Nephron (organoid): ENCODE measurements around the gene CBFB.
A peak's percentile ranks its signal among the peaks of the same experiment; 100 is the strongest.

Experiments
- H3K27ac Mint-ChIP-seq, 3 experiments: 2 replicates each; pipeline ENCODE4 v1.8.0; 2020; ENCODE audit warnings: mixed read lengths in 3 of 3, mild to moderate bottlenecking in 2 of 3, moderate library complexity in 1 of 3
- H3K27me3 Mint-ChIP-seq: 2 replicates; pipeline ENCODE4 v1.8.0; 2021; ENCODE audit warnings: low read depth, mild to moderate bottlenecking, moderate library complexity, mixed read lengths
- H3K36me3 Mint-ChIP-seq: 2 replicates; pipeline ENCODE4 v1.8.0; 2020; ENCODE audit warnings: low read depth, mixed read lengths
- H3K4me1 Mint-ChIP-seq: 2 replicates; pipeline ENCODE4 v1.8.0; 2020; ENCODE audit warnings: mixed read lengths
- H3K4me3 Mint-ChIP-seq, 3 experiments: 2 replicates each; pipeline ENCODE4 v1.8.0; 2020; ENCODE audit warnings: mild to moderate bottlenecking in 3 of 3, mixed read lengths in 3 of 3, moderate library complexity in 2 of 3
- H3K9me3 Mint-ChIP-seq: 2 replicates; pipeline ENCODE4 v1.8.0; 2020; ENCODE audit warnings: mixed read lengths
- CTCF ChIP-seq, 3 experiments: fragments of 200-600 bp; sonication (generic); IDR thresholded peaks; one replicate each; pipeline ENCODE4 v1.5.0; 2021; ENCODE audit warnings: antibody characterized with exemption in 3 of 3; ENCODE audit not compliant: unreplicated experiment in 3 of 3

The CBFB gene

GRCh38 chr16:67101311-67102082 is 72.5 kb downstream of the CBFB start:
- TF ChIP-seq CTCF (IDR thresholded peaks at IDR 0.05; ENCODE audit: unreplicated experiment in 3 of 3) = peak in 1 of 3 experiments; percentile 10
- H3K9me3 Mint-ChIP-seq = no peaks in the 10 kb centered on the region
- H3K4me1 Mint-ChIP-seq = peaks cover 10% of the 10 kb centered on the region
- H3K27me3 Mint-ChIP-seq = no peaks in the 10 kb centered on the region
- H3K36me3 Mint-ChIP-seq = peaks cover 12% of the 10 kb centered on the region
- no peak overlapping the region for H3K4me3 Mint-ChIP-seq
- H3K27ac Mint-ChIP-seq = no peak overlapping the region

- peaks cover 12% of the 10 kb centered on the region for H3K36me3 Mint-ChIP-seq
- H3K9me3 Mint-ChIP-seq = no peaks in the 10 kb centered on the region
- H3K27ac Mint-ChIP-seq = peak overlapping the region; percentile 15 to 79 (median 35)
- H3K4me1 Mint-ChIP-seq = peaks cover 15% of the 10 kb centered on the region
- H3K4me3 Mint-ChIP-seq = peak overlapping the region in 2 of 3 experiments; percentile 5 to 46
- no peaks in the 10 kb centered on the region for H3K27me3 Mint-ChIP-seq
- TF ChIP-seq CTCF (IDR thresholded peaks at IDR 0.05; ENCODE audit: unreplicated experiment in 3 of 3) = peak in 2 of 3 experiments; percentile 36 to 43
Observed at GRCh38 chr16:67104061-67104460, 75.1 kb downstream of the CBFB start.

GRCh38 chr16:67104845-67105244 is 75.9 kb downstream of the CBFB start:
- H3K9me3 Mint-ChIP-seq = no peaks in the 10 kb centered on the region
- peaks cover 20% of the 10 kb centered on the region for H3K4me1 Mint-ChIP-seq
- no peak overlapping the region for H3K4me3 Mint-ChIP-seq
- peak overlapping the region in 1 of 3 experiments; percentile 52 for H3K27ac Mint-ChIP-seq
- peaks cover 9% of the 10 kb centered on the region for H3K36me3 Mint-ChIP-seq
- TF ChIP-seq CTCF (IDR thresholded peaks at IDR 0.05; ENCODE audit: unreplicated experiment in 3 of 3) = no peak
- peaks cover 3% of the 10 kb centered on the region for H3K27me3 Mint-ChIP-seq

- Mint-ChIP-seq H3K27me3 (peaks cover 3% of the 10 kb centered on the region), H3K36me3 (peaks cover 9% of the 10 kb centered on the region), H3K9me3 (no peaks in the 10 kb centered on the region), H3K4me3 (no peak overlapping the region), H3K4me1 (peaks cover 20% of the 10 kb centered on the region), H3K27ac (peak overlapping the region in 1 of 3 experiments; percentile 52)
- TF ChIP-seq CTCF (IDR thresholded peaks at IDR 0.05; ENCODE audit: unreplicated experiment in 3 of 3) = no peak
Observed at GRCh38 chr16:67105246-67105645, 76.3 kb downstream of the CBFB start.

GRCh38 chr16:67105881-67106280 is 76.9 kb downstream of the CBFB start:
- Mint-ChIP-seq H3K27ac (peak overlapping the region; percentile 2 to 4 (median 3)), H3K36me3 (peaks cover 9% of the 10 kb centered on the region), H3K27me3 (peaks cover 3% of the 10 kb centered on the region), H3K9me3 (no peaks in the 10 kb centered on the region), H3K4me3 (no peak overlapping the region), H3K4me1 (peaks cover 20% of the 10 kb centered on the region)
- TF ChIP-seq CTCF (IDR thresholded peaks at IDR 0.05; ENCODE audit: unreplicated experiment in 3 of 3) = no peak

GRCh38 chr16:67108489-67108888 is 79.5 kb downstream of the CBFB start:
- H3K4me1 Mint-ChIP-seq = peaks cover 40% of the 10 kb centered on the region
- H3K36me3 Mint-ChIP-seq = peaks cover 11% of the 10 kb centered on the region
- peak overlapping the region; percentile 11 to 99 (median 98) for H3K27ac Mint-ChIP-seq
- no peaks in the 10 kb centered on the region for H3K9me3 Mint-ChIP-seq
- H3K4me3 Mint-ChIP-seq = peak overlapping the region; percentile 54 to 100 (median 100)
- H3K27me3 Mint-ChIP-seq = peaks cover 3% of the 10 kb centered on the region
- TF ChIP-seq CTCF (IDR thresholded peaks at IDR 0.05; ENCODE audit: unreplicated experiment in 3 of 3) = no peak
